DMS79 treated with DMSO at 0.1 percent for 48 hours (cell line): ENCODE measurements around the gene AMPD1.
A peak's percentile ranks its signal among the peaks of the same experiment; 100 is the strongest.

ENCODE experiments used
- DNase-seq: peaks from one replicate; lab custom pipeline; 2025; lab: John Stamatoyannopoulos, UW

The AMPD1 gene

GRCh38 chr1:114695430-114696058 lies at the start of gene AMPD1:
AMPD1 (minus strand) TSS chr1:114695546; CDS start chr1:114695471, 75 bp downstream.
- no peak for DNase-seq

DNA sequence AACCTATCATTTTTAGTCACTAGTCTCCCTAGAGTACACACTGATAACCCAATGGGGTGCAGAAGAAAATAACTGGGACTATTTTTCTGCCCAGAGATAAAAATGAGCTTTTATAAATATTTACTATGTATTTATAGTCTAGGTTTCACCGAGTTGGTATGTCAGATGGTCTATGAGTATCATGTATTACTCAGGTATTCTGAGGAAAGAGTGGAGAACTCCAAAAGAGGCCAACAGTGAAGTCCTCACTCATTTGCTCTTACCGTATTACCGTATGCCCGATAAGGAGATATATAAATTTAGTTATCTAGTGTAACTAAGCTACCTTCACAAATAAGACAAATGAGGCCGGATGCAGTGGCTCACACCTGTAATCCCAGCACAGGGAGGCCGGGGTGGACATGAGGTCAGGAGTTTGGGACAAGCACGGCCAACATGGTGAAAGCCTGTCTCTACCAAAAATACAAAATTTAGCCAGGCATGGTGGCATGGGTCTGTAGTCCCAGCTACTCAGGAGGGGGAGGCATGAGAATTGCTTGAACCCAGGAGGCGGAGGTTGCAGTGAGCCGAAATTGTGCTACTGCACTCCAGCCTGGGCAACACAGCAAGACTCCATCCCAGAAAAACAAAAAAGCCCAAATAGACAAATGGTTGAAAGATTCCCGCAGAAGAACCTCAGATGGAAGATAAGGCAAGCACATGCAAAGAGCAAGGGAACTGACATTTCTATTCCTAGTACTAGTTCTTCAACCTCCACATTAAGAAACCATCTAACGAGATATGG lies 46.8 kb upstream of the AMPD1 start:
- DNase-seq: no peak

- DNase-seq: no peak
Measured at GRCh38 chr1:114740331-114740730, 45.0 kb upstream of the AMPD1 start.

- no peak for DNase-seq
Measured at GRCh38 chr1:114737314-114737849, 42.0 kb upstream of the AMPD1 start.

DNA sequence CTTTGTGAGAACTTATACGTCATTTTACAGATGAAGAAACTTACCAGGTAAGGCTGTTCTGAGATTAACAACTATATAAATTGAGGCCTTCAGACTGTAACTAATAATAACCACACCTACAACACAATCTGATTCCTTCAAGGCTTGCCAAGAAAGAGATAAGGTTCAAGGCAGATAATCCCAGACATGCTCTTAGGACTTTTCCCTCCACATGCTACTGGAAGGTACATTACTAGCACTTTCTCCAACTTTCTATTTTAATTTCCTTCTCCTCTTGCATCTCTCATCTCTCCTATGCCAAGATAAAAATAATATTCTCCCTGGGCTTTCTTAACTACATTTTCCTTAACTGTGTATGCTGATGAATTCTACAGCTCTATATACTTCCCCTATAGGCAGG lies 40.1 kb upstream of the AMPD1 start:
- no peak for DNase-seq

DNA sequence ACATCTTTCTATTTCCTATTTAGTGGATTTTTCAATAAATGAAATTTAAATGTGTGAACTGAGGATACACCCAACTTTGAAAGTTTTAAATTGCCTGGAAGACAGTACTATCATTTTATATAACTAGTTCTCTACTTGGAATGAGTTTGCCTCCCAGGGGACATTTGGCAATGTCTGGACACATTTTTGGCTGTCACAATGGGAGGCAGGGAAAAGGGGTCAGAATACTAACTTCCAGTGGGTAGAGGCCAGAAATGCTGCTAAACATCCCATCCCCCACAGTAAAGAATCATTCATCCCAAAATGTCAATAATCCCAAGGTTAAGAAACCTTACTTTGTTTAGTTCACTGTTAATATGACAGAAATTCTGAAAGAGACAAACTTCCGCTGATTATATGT lies 34.4 kb upstream of the AMPD1 start:
- no peak for DNase-seq

GRCh38 chr1:114728553-114728952 lies 33.2 kb upstream of the AMPD1 start:
- no peak for DNase-seq

GRCh38 chr1:114725230-114725629 lies 29.9 kb upstream of the AMPD1 start:
- no peak for DNase-seq

DNA sequence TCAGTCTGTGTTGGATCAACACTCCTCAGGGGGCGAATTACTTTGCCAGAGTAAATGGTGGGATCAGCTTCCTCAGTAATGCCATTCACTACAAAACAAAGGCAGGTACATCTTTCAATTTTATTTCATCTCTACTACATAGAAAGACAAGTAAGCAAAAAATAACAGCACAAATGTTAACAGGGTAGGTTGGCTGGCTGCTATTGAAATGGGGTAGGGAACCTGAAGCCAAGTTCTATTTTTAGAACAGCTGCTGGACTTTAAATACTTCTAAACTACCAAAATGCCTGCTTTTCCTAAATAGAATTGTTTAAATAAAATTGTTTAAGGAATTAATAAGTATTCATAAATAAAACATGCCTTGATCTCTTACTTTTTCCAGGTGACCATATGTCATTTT lies 28.6 kb upstream of the AMPD1 start:
- no peak for DNase-seq

GRCh38 chr1:114723457-114723856 lies 28.1 kb upstream of the AMPD1 start:
- DNase-seq: no peak

DNA sequence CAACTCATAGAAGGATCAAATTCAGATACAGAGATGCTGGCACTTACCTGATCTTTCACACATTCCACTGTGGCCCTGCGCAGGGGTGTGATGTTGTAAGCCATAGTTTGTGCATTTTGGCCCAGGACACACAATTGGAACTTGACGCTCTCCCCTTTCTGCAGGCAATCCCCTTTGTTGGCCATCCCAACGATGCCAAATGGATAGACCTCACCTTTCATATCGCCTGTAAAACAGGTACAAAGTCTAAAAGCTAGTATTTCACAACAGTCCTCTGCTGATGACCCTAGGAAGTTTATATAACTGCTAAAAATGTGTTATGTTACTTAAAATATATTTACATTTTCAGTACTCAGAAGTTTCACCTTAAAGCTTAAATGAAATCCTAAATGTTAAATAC lies 25.1 kb upstream of the AMPD1 start:
- DNase-seq: no peak

GRCh38 chr1:114719424-114719787 lies 24.1 kb upstream of the AMPD1 start:
- no peak for DNase-seq

GRCh38 chr1:114718661-114719423 lies 23.5 kb upstream of the AMPD1 start:
- no peak for DNase-seq

GRCh38 chr1:114716304-114717170 lies 21.2 kb upstream of the AMPD1 start, which contains the start of gene NRAS:
NRAS (minus strand) TSS chr1:114716771; CDS start chr1:114716160, 611 bp downstream.
- peak; percentile 80 for DNase-seq

DNA sequence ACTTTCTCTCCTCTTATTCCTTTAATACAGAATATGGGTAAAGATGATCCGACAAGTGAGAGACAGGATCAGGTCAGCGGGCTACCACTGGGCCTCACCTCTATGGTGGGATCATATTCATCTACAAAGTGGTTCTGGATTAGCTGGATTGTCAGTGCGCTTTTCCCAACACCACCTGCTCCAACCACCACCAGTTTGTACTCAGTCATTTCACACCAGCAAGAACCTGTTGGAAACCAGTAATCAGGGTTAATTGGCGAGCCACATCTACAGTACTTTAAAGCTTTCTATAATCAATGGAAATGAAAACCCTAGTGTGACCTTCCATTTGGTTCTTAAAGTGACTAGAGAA lies 20.6 kb upstream of the AMPD1 start:
- DNase-seq: no peak

GRCh38 chr1:114712977-114713376 lies 17.6 kb upstream of the AMPD1 start:
- DNase-seq: no peak

DNA sequence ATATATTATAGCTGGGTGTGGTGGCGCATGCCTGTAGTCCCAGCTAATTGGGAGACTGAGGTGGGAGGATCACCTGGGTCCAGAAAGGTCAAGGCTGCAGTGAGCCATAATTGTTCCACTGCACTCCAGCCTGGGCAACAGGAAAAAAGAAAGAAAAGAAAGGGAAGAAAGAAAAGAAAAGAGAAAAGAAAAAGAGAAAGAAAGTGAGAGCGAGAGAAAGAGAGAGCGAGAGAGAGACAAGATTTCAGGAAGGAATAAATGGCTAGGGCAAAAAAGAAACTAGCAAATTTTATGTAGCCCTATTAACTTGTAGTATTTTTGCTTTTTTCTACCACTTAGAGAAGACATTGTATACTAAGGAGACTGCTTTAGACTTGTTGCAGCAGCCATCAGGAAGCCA lies 15.0 kb upstream of the AMPD1 start:
- no peak for DNase-seq

GRCh38 chr1:114707604-114708003 lies 12.3 kb upstream of the AMPD1 start:
- DNase-seq: no peak

GRCh38 chr1:114703242-114703641 lies 7.9 kb upstream of the AMPD1 start:
- DNase-seq: no peak

GRCh38 chr1:114702737-114703136 lies 7.4 kb upstream of the AMPD1 start:
- DNase-seq: no peak

DNA sequence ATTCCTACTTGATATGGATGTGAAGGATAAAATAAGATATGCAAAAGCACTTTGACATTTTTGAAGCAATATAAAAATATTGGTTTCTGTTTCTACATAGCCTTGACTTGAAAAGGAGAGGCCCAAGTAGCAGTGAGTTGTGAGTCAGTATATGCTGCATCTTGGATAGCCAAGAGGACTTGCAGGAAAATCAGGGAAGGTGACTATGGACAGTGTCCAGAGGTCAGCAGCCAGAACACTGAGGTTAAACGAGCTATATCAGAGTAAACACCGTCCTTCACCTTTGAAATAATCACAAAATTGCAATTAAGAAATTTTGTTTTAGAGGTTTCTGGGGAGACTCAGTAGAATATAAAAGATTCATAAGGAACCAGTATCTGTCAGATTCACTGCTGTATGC lies 6.6 kb upstream of the AMPD1 start:
- DNase-seq: no peak
